NCI-H446 treated with DMSO at 0.1 percent for 48 hours (cell line): ENCODE results near the gene TIGD3.
A peak's percentile ranks its signal among the peaks of the same experiment; 100 is the strongest.

Experiments used
- DNase-seq: peaks from one replicate; lab custom pipeline; 2025; lab: John Stamatoyannopoulos, UW

The TIGD3 gene, protein sequence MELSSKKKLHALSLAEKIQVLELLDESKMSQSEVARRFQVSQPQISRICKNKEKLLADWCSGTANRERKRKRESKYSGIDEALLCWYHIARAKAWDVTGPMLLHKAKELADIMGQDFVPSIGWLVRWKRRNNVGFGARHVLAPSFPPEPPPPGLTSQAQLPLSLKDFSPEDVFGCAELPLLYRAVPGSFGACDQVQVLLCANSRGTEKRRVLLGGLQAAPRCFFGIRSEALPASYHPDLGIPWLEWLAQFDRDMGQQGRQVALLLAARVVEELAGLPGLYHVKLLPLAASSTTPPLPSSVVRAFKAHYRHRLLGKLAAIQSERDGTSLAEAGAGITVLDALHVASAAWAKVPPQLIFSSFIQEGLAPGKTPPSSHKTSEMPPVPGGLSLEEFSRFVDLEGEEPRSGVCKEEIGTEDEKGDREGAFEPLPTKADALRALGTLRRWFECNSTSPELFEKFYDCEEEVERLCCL

DNA sequence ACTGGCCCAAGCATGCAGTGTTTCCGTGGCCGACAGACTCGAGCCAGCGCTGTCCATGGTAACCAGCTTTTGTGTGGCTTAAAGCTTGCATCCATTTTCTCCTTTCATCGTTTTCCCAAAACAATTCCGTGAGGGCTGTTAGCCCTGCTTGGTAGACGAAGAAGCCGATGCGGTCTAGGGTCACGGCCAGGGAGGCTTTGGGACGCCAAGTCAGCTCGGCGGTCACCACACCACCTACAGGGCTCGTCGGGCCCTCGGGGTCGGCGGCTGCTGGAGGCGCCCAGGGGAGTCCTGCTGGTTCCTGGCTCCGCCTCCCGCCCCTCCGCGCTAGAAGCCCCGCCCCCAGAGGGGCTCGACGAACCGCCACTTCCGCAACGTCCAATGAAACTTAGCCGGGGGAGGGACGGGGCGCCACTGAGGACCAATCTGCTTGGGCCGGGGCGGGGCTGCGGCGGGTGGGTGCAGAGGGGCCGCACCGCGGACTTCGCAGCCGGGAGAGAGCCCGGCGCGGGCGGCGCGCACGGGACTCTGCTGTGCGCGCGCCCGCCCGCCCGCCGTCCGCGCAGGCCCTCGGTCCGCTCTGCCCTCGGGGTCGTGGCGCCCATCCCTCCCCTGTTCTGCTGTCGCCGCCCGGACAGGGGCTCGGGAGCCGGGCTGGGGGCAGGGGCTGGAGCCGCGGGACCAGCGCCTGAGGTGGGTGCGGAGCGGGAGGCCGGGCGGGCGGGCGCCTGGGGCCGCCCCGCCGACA is at the start of gene TIGD3:
Gene TIGD3 (plus strand): TSS at position 487 of the 748 bp plus-strand sequence. CDS start 1,058 bp downstream, outside the sequence.
- DNase-seq = peak; percentile 91

- peak; percentile 28 for DNase-seq
These were observed 48.9 kb upstream of the TIGD3 start for GRCh38 chr11:65305501-65306268.

DNA sequence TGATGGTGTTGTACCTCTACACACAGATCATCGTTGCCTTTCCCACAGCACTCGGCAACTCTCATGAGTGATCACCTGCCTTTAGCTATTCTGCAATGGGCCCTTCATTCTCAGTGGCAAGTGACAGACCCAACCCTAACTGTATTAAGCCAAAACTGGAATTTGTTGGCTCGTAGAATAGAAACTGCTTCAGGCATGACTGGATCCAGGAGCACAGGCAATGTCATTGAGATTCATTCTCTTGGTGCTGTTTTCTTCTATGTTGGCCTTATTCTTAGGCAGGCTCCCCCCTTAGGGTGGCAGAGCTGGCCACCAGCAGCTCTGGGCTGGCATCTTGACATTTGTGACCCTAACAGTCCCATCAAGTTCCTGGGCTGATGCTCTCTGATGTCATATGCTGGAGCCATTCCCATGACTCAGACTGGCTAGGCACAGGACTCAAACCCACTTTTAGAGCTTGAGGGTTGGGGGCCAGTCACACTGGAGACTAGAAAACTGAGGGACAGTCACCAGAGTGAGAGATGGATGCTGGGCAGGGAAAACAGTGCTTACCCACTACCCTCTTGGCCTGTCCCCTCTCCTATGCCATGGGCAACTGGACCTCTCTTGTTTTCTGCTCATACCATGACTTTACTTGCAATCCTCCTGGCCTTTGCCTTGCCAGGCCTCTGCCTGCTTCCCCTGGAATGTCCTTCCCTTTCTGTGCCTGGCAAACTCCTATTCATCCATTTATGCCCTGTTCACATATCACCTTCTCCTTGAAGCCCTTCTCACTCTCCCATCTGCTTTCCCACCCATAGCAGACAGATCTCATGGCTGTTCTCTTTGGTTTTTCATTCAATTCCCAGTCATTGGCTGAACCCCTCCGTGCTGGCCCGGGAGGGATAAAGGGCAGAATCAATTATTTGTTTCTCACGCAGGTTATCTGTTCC is 47.0 kb upstream of the TIGD3 start:
- DNase-seq = no peak

GRCh38 chr11:65308281-65308891 is 46.2 kb upstream of the TIGD3 start:
- DNase-seq = no peak

GRCh38 chr11:65309006-65309405 is 45.5 kb upstream of the TIGD3 start:
- DNase-seq = no peak

GRCh38 chr11:65310215-65310614 is 44.3 kb upstream of the TIGD3 start:
- DNase-seq = no peak

DNA sequence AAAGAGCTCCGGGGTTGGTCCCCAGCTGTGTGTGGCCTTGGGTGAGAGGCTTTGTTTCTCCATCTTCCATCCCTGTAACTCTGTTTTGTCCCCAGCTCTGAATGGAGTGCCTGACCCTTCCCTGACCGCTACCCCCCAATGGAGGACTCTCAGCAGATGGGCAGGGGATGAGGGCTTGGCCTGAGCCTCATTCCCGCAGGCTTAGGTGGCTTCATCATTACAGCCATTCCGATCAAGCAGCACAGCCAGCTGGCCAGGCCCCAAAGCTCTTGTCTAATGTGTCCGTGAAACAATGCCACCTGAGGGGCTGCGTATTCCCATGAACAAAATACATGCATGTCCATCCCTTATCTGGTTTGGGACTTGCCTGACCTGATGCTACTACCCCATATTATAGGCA is 43.8 kb upstream of the TIGD3 start:
- DNase-seq = no peak

DNA sequence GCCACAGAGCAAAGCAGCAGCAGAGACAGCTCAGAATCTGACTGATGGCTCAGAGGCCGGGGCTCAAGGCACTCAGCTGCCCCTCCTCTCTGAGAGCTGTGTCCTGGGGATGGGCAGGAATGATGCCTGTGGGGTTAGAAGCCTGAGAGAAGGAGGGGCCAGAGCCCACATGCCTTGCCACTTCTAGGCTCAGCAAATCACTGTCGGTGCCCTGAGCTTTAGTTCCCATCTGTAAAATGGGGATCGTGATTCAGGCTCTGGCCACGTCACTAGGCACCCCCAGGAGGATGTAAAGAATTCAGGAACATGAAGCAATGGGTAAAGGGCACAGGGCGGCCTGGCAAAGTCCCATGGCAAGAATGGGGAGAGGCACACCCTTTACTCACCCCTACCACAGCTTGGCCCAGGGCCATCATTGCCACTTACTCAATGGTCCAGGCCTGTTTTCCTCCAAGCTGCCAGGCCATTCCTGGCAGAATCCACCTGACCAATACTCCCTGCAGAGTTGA is 43.3 kb upstream of the TIGD3 start:
- DNase-seq = no peak

GRCh38 chr11:65314501-65315203 is 39.9 kb upstream of the TIGD3 start, which contains the start of gene CDC42EP2:
TSS of gene CDC42EP2 (plus strand) at chr11:65314866. CDS start at chr11:65320899, 6,033 bp downstream.
- DNase-seq = peak; percentile 15

- DNase-seq = peak; percentile 21
These were observed 39.2 kb upstream of the TIGD3 start for GRCh38 chr11:65315204-65315865.

GRCh38 chr11:65315866-65316226 is 38.7 kb upstream of the TIGD3 start:
- no peak for DNase-seq

DNA sequence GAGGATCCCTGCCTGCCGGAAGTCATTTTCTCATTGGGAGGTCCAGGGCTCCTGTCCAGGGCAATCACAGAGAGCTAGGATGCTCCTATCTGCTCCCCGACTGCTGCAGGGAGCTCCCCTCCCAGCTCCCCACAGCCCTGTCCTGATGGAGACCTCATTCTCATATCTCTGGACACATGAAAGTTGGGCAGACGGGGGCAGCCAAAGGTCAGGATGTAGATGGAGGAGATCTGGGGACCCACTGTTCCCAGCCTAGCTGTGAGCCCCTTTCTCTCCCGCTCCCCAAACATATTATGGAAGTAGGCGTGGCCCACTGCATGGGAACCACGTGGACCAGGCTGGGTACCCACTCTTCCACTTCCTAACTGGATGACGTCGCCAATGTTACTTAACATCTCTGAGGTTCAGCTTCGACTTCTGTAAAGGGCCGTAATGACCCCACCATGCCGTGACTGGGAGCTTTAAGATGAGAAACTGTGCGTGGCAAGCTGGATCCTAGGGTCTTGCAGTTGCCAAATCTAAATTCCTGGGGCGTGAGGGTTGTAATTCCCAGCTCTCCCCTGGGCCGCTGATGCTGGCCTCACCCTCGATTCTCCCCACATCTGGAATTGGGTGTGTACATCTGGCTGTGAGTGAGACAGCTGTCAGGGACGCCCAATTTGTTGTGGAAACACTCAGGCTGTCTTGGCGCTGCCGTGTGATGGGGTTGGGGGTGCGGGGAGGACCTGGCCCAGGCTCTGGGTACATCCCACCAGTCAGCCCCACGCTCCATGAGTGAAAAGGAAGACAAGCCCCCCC is 38.1 kb upstream of the TIGD3 start:
- no peak for DNase-seq

DNA sequence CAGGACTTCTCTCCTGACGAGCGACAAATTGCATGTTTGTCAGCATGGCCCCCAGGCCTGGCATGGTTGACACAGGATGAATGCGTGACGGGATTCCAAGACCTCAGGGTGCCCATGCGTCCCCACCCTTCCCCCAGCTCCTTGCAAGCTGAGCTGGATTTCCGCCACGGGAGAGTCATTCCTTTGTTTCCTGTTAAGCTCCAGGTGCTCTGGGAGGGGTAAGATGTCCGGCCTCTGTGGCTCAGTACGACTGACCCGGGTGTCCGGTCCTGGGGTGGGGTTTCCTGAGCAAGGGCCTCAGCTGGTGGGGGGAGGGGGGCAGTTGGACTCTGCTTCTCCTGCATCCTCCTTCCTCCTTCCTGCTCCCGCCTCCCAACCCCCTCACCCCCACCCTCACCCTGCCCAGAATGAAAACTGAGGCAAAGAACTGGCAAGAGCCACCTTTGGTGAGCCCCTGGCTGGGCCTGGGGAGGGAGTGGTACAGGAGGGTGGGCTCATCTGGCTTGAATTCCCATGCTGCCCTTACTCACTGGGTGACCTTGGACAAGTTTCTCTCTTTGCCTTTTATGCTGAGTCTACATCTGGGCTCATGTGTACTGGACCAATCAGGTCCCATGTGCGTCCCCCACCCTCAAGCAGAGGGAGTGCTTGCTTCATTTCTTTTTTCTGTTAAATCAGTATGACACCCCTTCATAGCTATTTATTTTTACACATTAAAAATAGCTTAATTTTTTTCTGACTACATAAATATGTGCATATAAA is 37.3 kb upstream of the TIGD3 start:
- DNase-seq = no peak

DNA sequence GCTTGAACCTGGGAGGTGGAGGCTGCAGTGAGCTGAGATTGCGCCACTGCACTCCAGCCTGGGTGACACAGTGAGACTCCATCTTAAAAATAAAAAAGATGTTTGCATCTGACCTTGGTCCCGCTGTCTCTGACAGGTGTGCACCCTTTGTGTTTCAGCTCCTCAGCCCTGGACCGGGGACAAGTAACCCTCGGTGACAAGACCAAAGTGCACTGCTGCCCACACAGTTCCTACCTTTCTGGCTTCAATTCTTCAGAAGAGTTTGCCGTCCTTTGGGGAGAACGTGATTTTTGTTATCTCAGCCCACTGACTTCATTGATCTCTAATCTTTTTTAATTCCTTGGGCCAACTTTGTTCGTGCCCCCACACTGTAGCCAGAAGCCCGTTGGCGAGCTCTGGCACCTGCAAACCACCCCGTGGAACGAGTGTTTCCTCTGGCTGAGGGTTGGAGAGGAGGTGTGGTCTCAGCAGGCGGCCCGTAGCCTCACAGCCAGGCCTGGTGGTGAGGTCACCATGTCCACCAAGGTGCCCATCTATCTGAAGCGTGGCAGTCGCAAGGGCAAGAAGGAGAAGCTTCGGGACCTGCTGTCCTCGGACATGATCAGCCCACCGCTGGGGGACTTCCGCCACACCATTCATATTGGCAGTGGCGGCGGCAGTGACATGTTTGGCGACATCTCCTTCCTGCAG is 34.0 kb upstream of the TIGD3 start:
- no peak for DNase-seq

DNA sequence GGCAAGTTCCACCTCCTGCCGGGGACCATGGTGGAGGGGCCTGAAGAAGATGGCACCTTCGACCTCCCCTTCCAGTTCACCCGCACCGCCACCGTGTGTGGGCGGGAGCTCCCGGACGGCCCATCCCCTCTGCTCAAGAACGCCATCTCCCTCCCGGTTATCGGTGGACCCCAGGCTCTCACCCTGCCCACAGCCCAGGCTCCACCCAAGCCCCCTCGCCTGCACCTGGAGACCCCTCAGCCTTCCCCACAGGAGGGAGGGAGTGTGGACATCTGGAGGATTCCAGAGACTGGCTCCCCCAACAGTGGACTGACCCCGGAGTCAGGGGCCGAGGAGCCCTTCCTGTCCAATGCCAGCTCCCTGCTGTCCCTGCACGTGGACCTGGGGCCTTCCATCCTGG is 33.5 kb upstream of the TIGD3 start:
- DNase-seq = no peak

DNA sequence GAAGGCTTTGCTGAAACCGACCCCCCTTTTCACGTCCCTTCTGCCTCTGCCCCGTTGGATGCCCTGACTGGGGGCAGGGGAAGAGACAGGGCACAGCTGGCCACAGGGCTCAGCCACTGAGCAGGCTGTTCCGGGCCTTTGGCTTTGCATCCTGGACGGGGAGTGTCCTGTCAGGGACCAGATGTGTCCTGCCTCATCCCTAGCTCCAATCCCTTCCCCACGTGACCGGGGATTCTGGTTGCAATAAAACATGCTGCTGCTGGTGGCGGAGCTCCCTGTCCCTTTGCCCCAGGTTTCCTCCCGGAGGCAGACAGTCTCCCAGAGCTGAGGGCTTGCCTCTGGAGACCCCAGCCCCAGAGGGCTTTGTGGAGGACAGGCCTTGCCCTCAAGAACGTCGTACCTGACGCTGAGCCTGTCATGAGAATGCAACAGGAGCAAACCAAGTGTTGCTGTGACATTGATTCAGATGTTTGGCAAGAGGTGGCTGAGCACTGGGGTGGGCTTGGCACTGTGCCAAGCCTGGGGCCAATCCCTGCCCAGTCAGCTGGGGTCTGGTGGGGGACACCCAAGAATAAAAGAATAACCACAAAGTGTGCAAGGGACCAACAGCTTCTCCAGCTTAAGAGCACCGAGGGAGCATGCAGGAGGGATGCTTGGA is 32.6 kb upstream of the TIGD3 start:
- DNase-seq = no peak

DNA sequence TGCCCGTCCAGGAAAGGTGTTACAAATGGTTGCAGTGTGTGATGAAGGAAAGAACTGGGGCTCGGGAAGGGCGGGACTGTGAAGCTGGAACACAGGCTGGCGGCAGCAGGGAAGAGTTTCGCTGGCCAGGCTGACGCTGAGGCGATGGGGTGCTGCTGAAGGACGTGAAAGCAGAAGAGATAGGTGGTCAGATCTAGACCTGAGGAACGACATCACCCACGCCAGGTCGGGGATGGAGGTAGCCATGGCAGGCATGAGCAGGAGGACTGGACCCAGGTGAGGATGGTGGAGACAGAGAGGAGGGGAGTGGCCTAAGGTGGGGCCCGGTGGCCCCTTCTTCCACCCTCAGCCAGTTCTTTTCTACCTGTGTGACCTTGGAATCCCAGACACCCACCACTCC is 30.7 kb upstream of the TIGD3 start:
- no peak for DNase-seq
